ENCODE data around the gene UCK2.

DNA sequence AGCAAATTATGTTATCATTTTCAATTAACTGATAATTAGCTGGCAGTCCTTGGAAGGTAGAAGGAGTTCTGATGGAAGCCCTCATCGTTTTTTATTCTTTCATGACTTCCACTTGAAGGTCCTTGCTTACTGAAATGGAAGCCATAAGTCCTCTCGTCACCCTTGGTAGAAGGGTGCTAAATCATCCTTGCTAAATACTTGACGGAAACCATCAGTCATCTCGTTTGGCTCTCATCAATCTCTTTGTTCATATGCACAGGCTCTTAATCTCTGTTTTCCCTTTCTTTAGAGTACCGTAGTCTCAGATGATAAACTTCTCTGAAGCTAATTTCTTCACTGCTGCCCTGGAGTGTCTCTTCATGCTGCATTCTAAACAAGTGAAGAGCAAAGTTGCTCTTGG, 34.5 kb downstream of the UCK2 start:
- TF ChIP-seq, protein P1, sequence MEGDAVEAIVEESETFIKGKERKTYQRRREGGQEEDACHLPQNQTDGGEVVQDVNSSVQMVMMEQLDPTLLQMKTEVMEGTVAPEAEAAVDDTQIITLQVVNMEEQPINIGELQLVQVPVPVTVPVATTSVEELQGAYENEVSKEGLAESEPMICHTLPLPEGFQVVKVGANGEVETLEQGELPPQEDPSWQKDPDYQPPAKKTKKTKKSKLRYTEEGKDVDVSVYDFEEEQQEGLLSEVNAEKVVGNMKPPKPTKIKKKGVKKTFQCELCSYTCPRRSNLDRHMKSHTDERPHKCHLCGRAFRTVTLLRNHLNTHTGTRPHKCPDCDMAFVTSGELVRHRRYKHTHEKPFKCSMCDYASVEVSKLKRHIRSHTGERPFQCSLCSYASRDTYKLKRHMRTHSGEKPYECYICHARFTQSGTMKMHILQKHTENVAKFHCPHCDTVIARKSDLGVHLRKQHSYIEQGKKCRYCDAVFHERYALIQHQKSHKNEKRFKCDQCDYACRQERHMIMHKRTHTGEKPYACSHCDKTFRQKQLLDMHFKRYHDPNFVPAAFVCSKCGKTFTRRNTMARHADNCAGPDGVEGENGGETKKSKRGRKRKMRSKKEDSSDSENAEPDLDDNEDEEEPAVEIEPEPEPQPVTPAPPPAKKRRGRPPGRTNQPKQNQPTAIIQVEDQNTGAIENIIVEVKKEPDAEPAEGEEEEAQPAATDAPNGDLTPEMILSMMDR (conservative IDR thresholded peaks at IDR 0.05; ENCODE audit: low read depth in 2 of 2) = no peak
- TF ChIP-seq EZH2 (IDR thresholded peaks at IDR 0.05; ENCODE audit: low read depth, unreplicated experiment) (no peak), EZH2phosphoT487 (IDR thresholded peaks at IDR 0.05; ENCODE audit: unreplicated experiment) (no peak), STAT1 (IDR thresholded peaks at IDR 0.05; ENCODE audit: unreplicated experiment) (no peak), POLR2AphosphoS5 (IDR thresholded peaks at IDR 0.05; ENCODE audit: low read depth) (no peak), CREB1 (CRISPR knock-in tag; IDR thresholded peaks at IDR 0.05; ENCODE audit: low read depth) (no peak), ZNF114 (CRISPR knock-in tag; IDR thresholded peaks at IDR 0.05) (no peak)
- TF ChIP-seq, protein P2, sequence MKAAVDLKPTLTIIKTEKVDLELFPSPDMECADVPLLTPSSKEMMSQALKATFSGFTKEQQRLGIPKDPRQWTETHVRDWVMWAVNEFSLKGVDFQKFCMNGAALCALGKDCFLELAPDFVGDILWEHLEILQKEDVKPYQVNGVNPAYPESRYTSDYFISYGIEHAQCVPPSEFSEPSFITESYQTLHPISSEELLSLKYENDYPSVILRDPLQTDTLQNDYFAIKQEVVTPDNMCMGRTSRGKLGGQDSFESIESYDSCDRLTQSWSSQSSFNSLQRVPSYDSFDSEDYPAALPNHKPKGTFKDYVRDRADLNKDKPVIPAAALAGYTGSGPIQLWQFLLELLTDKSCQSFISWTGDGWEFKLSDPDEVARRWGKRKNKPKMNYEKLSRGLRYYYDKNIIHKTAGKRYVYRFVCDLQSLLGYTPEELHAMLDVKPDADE (IDR thresholded peaks at IDR 0.05) = no peak
